Endothelial cell of umbilical vein (primary cell): ENCODE data around the gene OR5B12. TPM values are rescaled to one million over a fixed set of nuclear protein-coding genes. Genes with fewer than 3 reads are reported as not detected.

ENCODE experiments used
- BruUV-seq: library from RNA; stranded (reverse); fragments of 400-500 nt; replicated peaks from 2 replicates; lab custom pipeline; 2021; lab: Mats Ljungman, UMichigan
- CTCF ChIA-PET: fragments of 300-600, 350-600 bp; sonication (Branson Sonifier 250); formaldehyde crosslinking; loops from one replicate; lab custom pipeline; 2021; ENCODE audit warnings: antibody characterized with exemption, inconsistent platforms; lab: Charles Lee
- POLR2A ChIA-PET: fragments of 300-600, 350-600 bp; sonication (Branson Sonifier 250); formaldehyde crosslinking; loops from one replicate; lab custom pipeline; 2021; ENCODE audit warnings: antibody characterized with exemption, inconsistent platforms; lab: Charles Lee
- DNase-seq: peaks from one replicate; pipeline ENCODE4 v3.0.0-alpha.2; 2011; ENCODE audit warnings: low read depth, low spot score
- FAIRE-seq: peaks from 2 replicates; lab custom pipeline; 2011; peaks lifted over from hg19 to GRCh38; lab: Jason Lieb, UNC
- H2AFZ ChIP-seq: 2 replicates; pipeline ENCODE4 v1.6.0; 2012; ENCODE audit warnings: low read depth, low read length, control low read depth, inconsistent platforms
- H3K27ac ChIP-seq: 2 replicates; pipeline ENCODE4 v1.5.1; 2011; ENCODE audit warnings: low read depth, mild to moderate bottlenecking, control low read depth, low read length, moderate library complexity; ENCODE audit not compliant: insufficient read depth
- H3K27me3 ChIP-seq, 2 experiments: 2 replicates each; pipeline versions ENCODE4 v1.6.0 to v1.6.1; 2011; ENCODE audit warnings: low read length in 2 of 2, mixed read lengths in 1 of 2; ENCODE audit not compliant: control insufficient read depth in 2 of 2, insufficient read depth in 2 of 2
- H3K36me3 ChIP-seq, 2 experiments: 2 replicates in 1 of 2; 3 replicates in 1 of 2; pipeline ENCODE4 v1.5.1; 2011; ENCODE audit warnings: low read length in 2 of 2, mild to moderate bottlenecking in 1 of 2, moderate library complexity in 1 of 2; ENCODE audit not compliant: control insufficient read depth in 2 of 2, insufficient read depth in 2 of 2; ENCODE audit errors: extremely low read depth in 1 of 2
- H3K4me1 ChIP-seq: 3 replicates; pipeline ENCODE4 v1.5.1; 2011; ENCODE audit warnings: mild to moderate bottlenecking, low read length; ENCODE audit not compliant: control insufficient read depth, insufficient read depth; ENCODE audit errors: extremely low read depth
- H3K4me2 ChIP-seq: 2 replicates; pipeline ENCODE4 v1.6.1; 2011; ENCODE audit warnings: low read length, control low read depth, mixed read lengths; ENCODE audit not compliant: insufficient read depth
- H3K4me3 ChIP-seq, 3 experiments: fragments of 200-600 bp in 1 of 3; sonication (generic), shearing (Covaris generic) in 1 of 3; replicated peaks in 1 of 3; 2 replicates each; pipeline ENCODE4 v1.5.1; 2011 to 2016; ENCODE audit warnings: control low read depth in 3 of 3, low read length in 3 of 3, mild to moderate bottlenecking in 2 of 3, inconsistent platforms in 1 of 3, low read depth in 1 of 3, moderate library complexity in 1 of 3; ENCODE audit not compliant: insufficient read depth in 1 of 3
- H3K79me2 ChIP-seq: 2 replicates; pipeline ENCODE4 v1.6.0; 2012; ENCODE audit warnings: low read length, inconsistent platforms; ENCODE audit not compliant: control insufficient read depth, insufficient read depth
- H3K9ac ChIP-seq: replicated peaks from 2 replicates; pipeline ENCODE3; 2011; ENCODE audit warnings: low read length, control low read depth; ENCODE audit not compliant: insufficient read depth; ENCODE audit errors: extremely low read depth
- H3K9me1 ChIP-seq: replicated peaks from 3 replicates; pipeline ENCODE4 v1.6.0; 2011; ENCODE audit warnings: mild to moderate bottlenecking, low read length; ENCODE audit not compliant: control insufficient read depth, insufficient read depth; ENCODE audit errors: extremely low read depth
- H3K9me3 ChIP-seq: replicated peaks from 2 replicates; pipeline ENCODE4 v1.5.1; 2012; ENCODE audit warnings: low read length, inconsistent platforms; ENCODE audit not compliant: control insufficient read depth, insufficient read depth
- H4K20me1 ChIP-seq: replicated peaks from 2 replicates; pipeline ENCODE3; 2011; ENCODE audit warnings: mild to moderate bottlenecking, low read length; ENCODE audit not compliant: control insufficient read depth, insufficient read depth; ENCODE audit errors: extremely low read depth
- CTCF ChIP-seq, 2 donors: IDR thresholded peaks; 1 replicate in 1 of 2; 2 replicates in 1 of 2; pipeline ENCODE4 v1.5.1; 2011; ENCODE audit warnings: low read length in 2 of 2, mild to moderate bottlenecking in 2 of 2, moderate library complexity in 2 of 2, control low read depth in 1 of 2, inconsistent platforms in 1 of 2, low read depth in 1 of 2; ENCODE audit not compliant: insufficient read depth in 1 of 2; ENCODE audit errors: extremely low read depth in 1 of 2
- EZH2 ChIP-seq: IDR thresholded peaks from 2 replicates; pipeline ENCODE4 v1.6.1; 2012; ENCODE audit warnings: borderline replicate concordance, low read depth, mild to moderate bottlenecking, moderate library complexity, low read length, inconsistent platforms; ENCODE audit not compliant: severe bottlenecking
- FOS ChIP-seq: IDR thresholded peaks from 2 replicates; pipeline ENCODE4 v1.6.1; 2011; ENCODE audit warnings: mild to moderate bottlenecking, low read length, moderate library complexity, borderline replicate concordance; ENCODE audit not compliant: insufficient read depth
- GATA2 ChIP-seq: IDR thresholded peaks from 2 replicates; pipeline ENCODE4 v1.7.0; 2011; ENCODE audit warnings: low read depth, mild to moderate bottlenecking, moderate library complexity, mixed read lengths, low read length; ENCODE audit not compliant: insufficient read length, insufficient read depth
- JUN ChIP-seq: IDR thresholded peaks from 2 replicates; pipeline ENCODE4 v1.6.1; 2011; ENCODE audit warnings: borderline replicate concordance, low read depth; ENCODE audit not compliant: insufficient read length, insufficient read depth
- MAX ChIP-seq: IDR thresholded peaks from 2 replicates; pipeline ENCODE4 v1.6.1; 2011; ENCODE audit not compliant: insufficient read depth, insufficient read length
- MYC ChIP-seq: IDR thresholded peaks from one replicate; pipeline ENCODE4 v1.6.1; 2011; ENCODE audit warnings: mild to moderate bottlenecking, low read depth, low read length
- POLR2A ChIP-seq: IDR thresholded peaks from 2 replicates; pipeline ENCODE4 v1.6.1; 2012; ENCODE audit warnings: low read depth, mild to moderate bottlenecking, control low read depth, low read length
- POLR2AphosphoS5 ChIP-seq: IDR thresholded peaks from 2 replicates; pipeline ENCODE4 v1.6.1; 2012; ENCODE audit warnings: low read depth, mild to moderate bottlenecking, control low read depth, low read length, moderate library complexity; ENCODE audit not compliant: insufficient read depth
- dilution Hi-C: fragments of 300-500 bp; cut with MboI; formaldehyde crosslinking; loops from one replicate; pipeline ENCODE4 v1.15.0; 2019; ENCODE audit warnings: low sequenced_read_pairs; ENCODE audit not compliant: extremely low pct_ligation_motif_present
- intact Hi-C: fragments of 100-400 bp; cut with micrococcal nuclease; formaldehyde crosslinking; loops from one replicate; pipeline ENCODE4 v1.10.0; 2022
- polyA plus RNA-seq, 4 experiments: library from polyadenylated mRNA; depleted of rRNA in 3 of 4; stranded (reverse) in 3 of 4; unstranded in 1 of 4; fragments of >200 nt; gene quantifications; 2 replicates each; pipeline versions ENCODE4 v1.2.1 to v1.2.3, GENCODE V29; 2011 to 2012; ENCODE audit warnings: missing spikeins in 1 of 4
- total RNA-seq: library from RNA; stranded (reverse); gene quantifications from 2 replicates; pipeline ENCODE4 v1.2.3, GENCODE V29; 2021

The OR5B12 gene
- total and polyA plus RNA-seq, 2 donors (not counting 3 experiments of a cell fraction or from before 2014, with no cell fraction given), result not detected

GRCh38 chr11:58465690-58466089, 23.7 kb upstream of the OR5B12 start:
- H3K4me1 ChIP-seq, result no peaks in the 10 kb centered on the region
- H3K9ac ChIP-seq, result no peak overlapping the region
- POLR2A ChIA-PET, result no interaction called here
- TF ChIP-seq MYC (no peak), POLR2A (no peak), GATA2 (no peak)
- dilution Hi-C loops (no loop called here), intact Hi-C loops (no loop called here)
- DNase-seq (no peak), FAIRE-seq (no peak)
- no peaks in the 10 kb centered on the region for H4K20me1 ChIP-seq
- no peaks in the 10 kb centered on the region for H3K9me3 ChIP-seq
- no peaks in the 10 kb centered on the region for H3K27me3 ChIP-seq
- BruUV-seq, result no TSS peak
- no peaks in the 10 kb centered on the region for H3K79me2 ChIP-seq
- no peak overlapping the region for H3K27ac ChIP-seq
- CTCF ChIA-PET, result interaction anchor here (0.7 kb wide), 1 partner anchor 10 kb away, joined by 3 read pairs; no protein-coding TSS in a partner anchor
- no peaks in the 10 kb centered on the region for H3K9me1 ChIP-seq
- H2AFZ ChIP-seq, result no peak overlapping the region
- H3K4me2 ChIP-seq, result no peak overlapping the region
- no peak overlapping the region for H3K4me3 ChIP-seq
- no peaks in the 10 kb centered on the region for H3K36me3 ChIP-seq

GRCh38 chr11:58451585-58451984, 9.5 kb upstream of the OR5B12 start:
- Histone ChIP-seq H3K4me2 (no peak overlapping the region), H4K20me1 (no peaks in the 10 kb centered on the region), H3K36me3 (no peaks in the 10 kb centered on the region), H3K79me2 (no peaks in the 10 kb centered on the region), H3K4me3 (no peak overlapping the region), H3K4me1 (no peaks in the 10 kb centered on the region), H2AFZ (no peak overlapping the region), H3K27ac (no peak overlapping the region), H3K9ac (no peak overlapping the region), H3K9me3 (no peaks in the 10 kb centered on the region), H3K9me1 (no peaks in the 10 kb centered on the region), H3K27me3 (no peaks in the 10 kb centered on the region)
- TF ChIP-seq MYC (no peak), POLR2AphosphoS5 (no peak), POLR2A (no peak), FOS (no peak), MAX (no peak), EZH2 (no peak), JUN (no peak), CTCF (IDR thresholded peaks at IDR 0.05; ENCODE audit: extremely low read depth in 1 of 2, insufficient read depth in 1 of 2, low read depth in 1 of 2, low read length in 2 of 2) (no peak), GATA2 (no peak)
- intact Hi-C loops, result no loop called here
- no peak for FAIRE-seq
- ChIA-PET CTCF (no interaction called here), POLR2A (no interaction called here)
- no peak for DNase-seq
- no TSS peak for BruUV-seq
- dilution Hi-C loops, result no loop called here
